Psoas muscle (tissue), 8 donors: Measurements from ENCODE around the gene FERMT2. TPM values are rescaled to one million over a fixed set of nuclear protein-coding genes. Genes with fewer than 3 reads are reported as not detected.

Experiments used
- ATAC-seq, 4 donors: fragments of 200-7000 bp; cut with Tn5 transposase; one replicate each; pipeline ENCODE4 v1.9.1; 2020; ENCODE audit warnings: moderate library complexity in 3 of 4, mild to moderate bottlenecking in 2 of 4
- DNase-seq, 2 donors: peaks; one replicate each; pipeline ENCODE4 v3.0.0-alpha.2; 2020
- H3K27ac ChIP-seq: fragments of 200-600 bp; one replicate; pipeline ENCODE4 v1.8.0; 2022
- H3K27me3 ChIP-seq, 3 donors: fragments of 200-600 bp in 1 of 3; one replicate each; pipeline versions ENCODE4 v1.6.1 to v1.8.0; 2013 to 2022; ENCODE audit warnings: low read length in 2 of 3, mild to moderate bottlenecking in 2 of 3, moderate library complexity in 1 of 3; ENCODE audit not compliant: insufficient read depth in 3 of 3
- H3K36me3 ChIP-seq, 2 donors: fragments of 200-600 bp in 1 of 2; one replicate each; pipeline versions ENCODE4 v1.6.1 to v1.8.0; 2013 to 2022; ENCODE audit warnings: low read depth in 1 of 2, mild to moderate bottlenecking in 1 of 2, moderate library complexity in 1 of 2; ENCODE audit not compliant: insufficient read depth in 1 of 2
- H3K4me1 ChIP-seq: fragments of 200-600 bp; one replicate; pipeline ENCODE4 v1.8.0; 2022
- H3K4me3 ChIP-seq: fragments of 200-600 bp; one replicate; pipeline ENCODE4 v1.8.0; 2022; ENCODE audit warnings: mild to moderate bottlenecking
- H3K9me3 ChIP-seq: fragments of 200-600 bp; one replicate; pipeline ENCODE4 v1.8.0; 2022
- WGBS, 3 donors: extraction: QIAGEN DNeasy Blood & Tissue Kit; methylation state at CpG; one replicate each; pipeline versions ENCODE4 v1.1.6 to v1.1.7; 2013; 5-methylcytosine and 5-hydroxymethylcytosine counted together
- intact Hi-C, 2 donors: fragments of 100-400 bp; cut with DNase I; formaldehyde crosslinking; loops; one replicate each; pipeline versions ENCODE4 v1.11.0 to v1.14.2; 2022
- polyA plus RNA-seq, 3 donors: library from polyadenylated mRNA; stranded (reverse); fragments of 200-250 nt; gene quantifications; one replicate each; pipeline ENCODE4 v1.2.3, GENCODE V29; 2013
- total RNA-seq, 4 donors: library from RNA; stranded (reverse); fragmentation: NEBNext Ultra II Directional in 2 of 4; extraction: Animal tissue kit (Norgen Biotek cat#: 25700) in 2 of 4; gene quantifications; one replicate each; pipeline versions ENCODE4 v1.2.1 to v1.2.4, GENCODE V29; 2021 to 2023
- TF ChIP-seq, protein P1 (sequence below): fragments of 200-600 bp; IDR thresholded peaks from one replicate; pipeline ENCODE4 v1.8.0; 2022; ENCODE audit warnings: antibody characterized with exemption
- donor health status: healthy with polysubstance abuse.
- donor health status: DM: no; HTN: no; CAD: no; lungs with moderate emphysema.
- donor health status: Bipolar disorder and iron deficiency.
- donor health status: healthy.
- donor health status: DM: yes; HTN: yes; CAD: no.
- donor health status: DM: no; HTN: no; CAD: no.
- donor health status: DM: no; HTN: no; CAD: no.
- donor health status: DM: yes; HTN: yes; CAD: no.

FERMT2 gene
- total and polyA plus RNA-seq, 7 donors, result 36.6 to 219 (median 78.3) TPM

GRCh38 chr14:52844262-52845060 is 106.4 kb downstream of the FERMT2 start:
- Histone ChIP-seq H3K9me3 (no peaks in the 10 kb centered on the region), H3K27ac (peak overlapping the region; percentile 18), H3K4me1 (peaks cover 5% of the 10 kb centered on the region), H3K27me3 (no peaks in the 10 kb centered on the region), H3K4me3 (no peak overlapping the region), H3K36me3 (no peaks in the 10 kb centered on the region)
- ATAC-seq, result peak in 1 of 4 donors; percentile 45
- TF ChIP-seq, protein P1, sequence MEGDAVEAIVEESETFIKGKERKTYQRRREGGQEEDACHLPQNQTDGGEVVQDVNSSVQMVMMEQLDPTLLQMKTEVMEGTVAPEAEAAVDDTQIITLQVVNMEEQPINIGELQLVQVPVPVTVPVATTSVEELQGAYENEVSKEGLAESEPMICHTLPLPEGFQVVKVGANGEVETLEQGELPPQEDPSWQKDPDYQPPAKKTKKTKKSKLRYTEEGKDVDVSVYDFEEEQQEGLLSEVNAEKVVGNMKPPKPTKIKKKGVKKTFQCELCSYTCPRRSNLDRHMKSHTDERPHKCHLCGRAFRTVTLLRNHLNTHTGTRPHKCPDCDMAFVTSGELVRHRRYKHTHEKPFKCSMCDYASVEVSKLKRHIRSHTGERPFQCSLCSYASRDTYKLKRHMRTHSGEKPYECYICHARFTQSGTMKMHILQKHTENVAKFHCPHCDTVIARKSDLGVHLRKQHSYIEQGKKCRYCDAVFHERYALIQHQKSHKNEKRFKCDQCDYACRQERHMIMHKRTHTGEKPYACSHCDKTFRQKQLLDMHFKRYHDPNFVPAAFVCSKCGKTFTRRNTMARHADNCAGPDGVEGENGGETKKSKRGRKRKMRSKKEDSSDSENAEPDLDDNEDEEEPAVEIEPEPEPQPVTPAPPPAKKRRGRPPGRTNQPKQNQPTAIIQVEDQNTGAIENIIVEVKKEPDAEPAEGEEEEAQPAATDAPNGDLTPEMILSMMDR, result no peak
- no peak for DNase-seq
- 8 to 28% (median 13%) methylated on average over 6 of the region's 6 CpGs for WGBS, 3 donors
- intact Hi-C loops, result no loop called here

DNA sequence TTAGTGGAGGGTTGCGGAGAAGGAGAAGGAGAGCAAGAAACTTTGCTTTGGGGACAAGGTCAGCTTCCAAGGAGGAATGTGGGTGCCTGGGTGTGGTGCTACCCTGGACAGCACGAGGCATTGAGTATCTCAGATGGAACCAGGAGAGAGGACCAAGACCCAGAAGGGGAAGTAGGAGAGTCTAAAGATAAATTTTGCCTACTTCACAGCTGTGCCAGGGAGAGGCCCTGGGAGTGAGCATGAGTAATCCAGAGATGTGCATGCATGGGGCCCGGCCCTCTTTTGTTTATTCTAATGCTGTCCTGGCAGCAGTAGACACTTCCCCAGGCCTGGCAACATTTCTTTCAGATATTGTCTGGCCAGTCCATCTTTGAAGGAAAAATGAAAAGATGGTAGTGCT is 110.0 kb downstream of the FERMT2 start:
- H3K27me3 ChIP-seq, result no peaks in the 10 kb centered on the region
- no peak overlapping the region for H3K27ac ChIP-seq
- DNase-seq (no peak), ATAC-seq (peak in 1 of 4 donors; percentile 44)
- TF ChIP-seq, protein P1, result no peak
- peaks cover 5% of the 10 kb centered on the region for H3K4me1 ChIP-seq
- H3K4me3 ChIP-seq, result no peak overlapping the region
- intact Hi-C loops, result no loop called here
- H3K36me3 ChIP-seq, result no peaks in the 10 kb centered on the region
- H3K9me3 ChIP-seq, result no peaks in the 10 kb centered on the region
- WGBS, 3 donors, result 59 to 68% (median 62%) methylated on average over 3 of the region's 3 CpGs

DNA sequence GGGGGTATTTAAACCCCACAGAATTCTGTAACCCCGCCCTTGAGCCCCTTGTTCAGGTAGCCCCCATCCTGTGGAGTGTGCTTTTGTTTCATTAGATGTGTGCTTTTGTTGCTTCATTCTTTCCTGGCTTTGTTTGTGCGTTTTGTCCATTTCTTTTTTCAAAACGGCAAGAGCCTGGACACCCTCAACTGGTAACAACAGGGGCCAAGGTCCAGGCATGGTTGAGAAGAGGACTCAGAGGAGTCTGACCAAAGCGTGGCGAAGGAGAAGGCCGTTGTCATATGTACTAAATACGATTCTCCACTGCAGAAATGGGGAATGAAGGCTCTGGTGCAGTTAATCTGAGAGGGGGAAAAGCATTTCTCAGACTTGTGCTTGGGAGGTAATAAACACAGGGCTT is 113.4 kb downstream of the FERMT2 start:
- DNase-seq (no peak), ATAC-seq (no peak)
- TF ChIP-seq, protein P1, result no peak
- H3K36me3 ChIP-seq, result no peaks in the 10 kb centered on the region
- WGBS, 3 donors, result 88 to 91% (median 88%) methylated on average over 7 of the region's 7 CpGs
- no peaks in the 10 kb centered on the region for H3K4me1 ChIP-seq
- H3K27ac ChIP-seq, result no peak overlapping the region
- intact Hi-C loops, result no loop called here
- H3K4me3 ChIP-seq, result no peak overlapping the region
- H3K27me3 ChIP-seq, result no peaks in the 10 kb centered on the region
- H3K9me3 ChIP-seq, result no peaks in the 10 kb centered on the region

DNA sequence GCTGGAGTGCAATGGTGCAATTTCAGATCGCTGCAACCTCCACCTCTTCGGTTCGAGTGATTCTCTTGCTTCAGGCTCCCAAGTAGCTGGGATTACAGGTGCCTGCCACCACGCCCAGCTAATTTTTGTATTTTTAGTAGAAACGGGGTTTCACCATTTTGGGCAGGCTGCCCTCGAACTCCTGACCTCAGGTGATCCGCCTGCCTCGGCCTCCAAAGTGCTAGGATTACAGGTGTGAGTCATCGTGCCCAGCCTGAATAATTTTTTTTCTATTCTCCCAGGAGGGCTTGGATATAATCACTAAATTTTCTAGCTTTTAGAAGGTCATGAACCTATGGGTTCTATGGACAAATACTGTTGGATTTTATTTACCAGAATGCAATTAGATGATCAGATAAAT is 114.8 kb downstream of the FERMT2 start:
- WGBS, 3 donors, result 89 to 94% (median 93%) methylated on average over 9 of the region's 9 CpGs

More for the DNA sequence above, 114.8 kb downstream of the FERMT2 start:
- TF ChIP-seq, protein P1, result no peak
- H3K4me3 ChIP-seq, result no peak overlapping the region
- no peak overlapping the region for H3K27ac ChIP-seq
- no peaks in the 10 kb centered on the region for H3K36me3 ChIP-seq
- ATAC-seq (no peak), DNase-seq (no peak)
- no peaks in the 10 kb centered on the region for H3K4me1 ChIP-seq
- H3K9me3 ChIP-seq, result no peaks in the 10 kb centered on the region
- H3K27me3 ChIP-seq, result no peaks in the 10 kb centered on the region
- intact Hi-C loops, result no loop called here
